Measurements from ENCODE around the gene BSCL2.
"Not testable (repeated sequence)": the region's sequence is repeated elsewhere in the genome, so short reads cannot be mapped to it uniquely, and the experiment has no call there.

The BSCL2 gene

GRCh38 chr11:62682518-62682917, 24.7 kb downstream of the BSCL2 start:
- no peak for DNase-seq

- DNase-seq, result peak in 1 of 2 experiments; percentile 49
These were observed 26.4 kb downstream of the BSCL2 start for GRCh38 chr11:62680825-62681240.

GRCh38 chr11:62678770-62679696, 28.2 kb downstream of the BSCL2 start, which contains the start of gene UBXN1:
TSS of gene UBXN1 (minus strand) at chr11:62679073. CDS start at chr11:62678923, 150 bp downstream.
- DNase-seq, result peak; percentile 88 to 91

GRCh38 chr11:62678433-62678769, 28.8 kb downstream of the BSCL2 start:
- no peak for DNase-seq

- DNase-seq, result no peak
These were observed 29.5 kb downstream of the BSCL2 start for GRCh38 chr11:62677714-62678113.

GRCh38 chr11:62677156-62677555, 30.1 kb downstream of the BSCL2 start:
- DNase-seq, result no peak

- DNase-seq, result no peak
These were observed 30.5 kb downstream of the BSCL2 start for GRCh38 chr11:62676698-62677097.

- not testable (repeated sequence) for DNase-seq
These were observed 31.8 kb downstream of the BSCL2 start for GRCh38 chr11:62675415-62675814.

GRCh38 chr11:62673196-62673525, 34.1 kb downstream of the BSCL2 start:
- DNase-seq, result no peak

GRCh38 chr11:62671608-62672389, 35.4 kb downstream of the BSCL2 start, which contains the start of the genes LBHD1 and UQCC3:
TSS of gene LBHD1 (minus strand) at chr11:62672267. CDS start at chr11:62670031, 2,236 bp downstream.
TSS of gene UQCC3 (plus strand) at chr11:62671673. CDS start at chr11:62671746, 73 bp downstream.
- DNase-seq, result peak; percentile 76 to 83

GRCh38 chr11:62671236-62671607, 36.0 kb downstream of the BSCL2 start:
- no peak for DNase-seq

- DNase-seq, result no peak
These were observed 37.6 kb downstream of the BSCL2 start for GRCh38 chr11:62669420-62670161.

GRCh38 chr11:62667460-62667859, 39.8 kb downstream of the BSCL2 start:
- DNase-seq, result no peak

GRCh38 chr11:62666259-62666926, 40.8 kb downstream of the BSCL2 start:
- peak in 1 of 2 experiments; percentile 37 for DNase-seq

- peak; percentile 60 to 67 for DNase-seq
These were observed 41.5 kb downstream of the BSCL2 start for GRCh38 chr11:62665599-62666258.

- peak; percentile 96 to 97 for DNase-seq
These were observed 42.1 kb downstream of the BSCL2 start, which contains the start of the genes C11orf98 and CSKMT for GRCh38 chr11:62665075-62665598. TSS of gene C11orf98 (minus strand) at chr11:62665210. CDS start at chr11:62665169, 41 bp downstream. TSS of gene CSKMT (plus strand) at chr11:62665312. CDS start at chr11:62665880, 568 bp downstream.

GRCh38 chr11:62664405-62665074, 42.7 kb downstream of the BSCL2 start:
- DNase-seq, result peak; percentile 59

- no peak for DNase-seq
These were observed 50.3 kb downstream of the BSCL2 start for GRCh38 chr11:62656796-62657429.

GRCh38 chr11:62654297-62654696, 52.9 kb downstream of the BSCL2 start:
- no peak for DNase-seq
